22Rv1 (cell line): ENCODE data around the gene GINM1.

Experiments used
- H3K27ac ChIP-seq: fragments of 450-650 bp; 2 replicates; pipeline ENCODE4 v1.5.1; 2017
- CTCF ChIP-seq: fragments of 450-650 bp; IDR thresholded peaks from 2 replicates; pipeline ENCODE4 v1.5.1; 2017; ENCODE audit warnings: mild to moderate bottlenecking
- ZFX ChIP-seq: fragments of 450-650 bp; IDR thresholded peaks from 2 replicates; pipeline ENCODE4 v1.6.1; 2017; ENCODE audit warnings: antibody characterized with exemption, borderline replicate concordance

The GINM1 gene

GRCh38 chr6:149545754-149546471 is 20.3 kb upstream of the GINM1 start, which contains the start of gene PPIL4:
Gene PPIL4, minus strand, starts transcription at chr6:149546043. Its CDS starts 38 bp downstream, at chr6:149546005.
- TF ChIP-seq ZFX = no peak
- TF ChIP-seq CTCF = peak; percentile 90
- H3K27ac ChIP-seq = peak within 1 kb of the TSS; percentile 97

GRCh38 chr6:149551920-149552319 is 14.3 kb upstream of the GINM1 start:
- no peak overlapping the region for H3K27ac ChIP-seq

GRCh38 chr6:149558029-149558428 is 8.1 kb upstream of the GINM1 start:
- TF ChIP-seq CTCF (no peak), ZFX (no peak)
- H3K27ac ChIP-seq = no peak overlapping the region

More at GRCh38 chr6:149551920-149552319, 14.3 kb upstream of the GINM1 start:
- no peak for TF ChIP-seq ZFX
- TF ChIP-seq CTCF = no peak

GRCh38 chr6:149559389-149559788 is 6.8 kb upstream of the GINM1 start:
- TF ChIP-seq ZFX (no peak), CTCF (no peak)
- no peak overlapping the region for H3K27ac ChIP-seq

GRCh38 chr6:149560736-149561135 is 5.4 kb upstream of the GINM1 start:
- H3K27ac ChIP-seq = no peak overlapping the region
- TF ChIP-seq ZFX = no peak
- peak; percentile 64 for TF ChIP-seq CTCF

- no peak for TF ChIP-seq CTCF
- peak overlapping the region; percentile 82 for H3K27ac ChIP-seq
Observed at GRCh38 chr6:149563203-149563927, 2.8 kb upstream of the GINM1 start.

GRCh38 chr6:149563928-149564325 is 2.2 kb upstream of the GINM1 start:
- TF ChIP-seq CTCF (no peak), ZFX (no peak)
- H3K27ac ChIP-seq = peak overlapping the region; percentile 82
